NCI-H2196 (cell line): ENCODE measurements around the gene SLC17A9.

Experiments used
- DNase-seq: peaks from one replicate; lab custom pipeline; 2025; ENCODE audit not compliant: unreplicated experiment; lab: John Stamatoyannopoulos, UW

The SLC17A9 gene, protein sequence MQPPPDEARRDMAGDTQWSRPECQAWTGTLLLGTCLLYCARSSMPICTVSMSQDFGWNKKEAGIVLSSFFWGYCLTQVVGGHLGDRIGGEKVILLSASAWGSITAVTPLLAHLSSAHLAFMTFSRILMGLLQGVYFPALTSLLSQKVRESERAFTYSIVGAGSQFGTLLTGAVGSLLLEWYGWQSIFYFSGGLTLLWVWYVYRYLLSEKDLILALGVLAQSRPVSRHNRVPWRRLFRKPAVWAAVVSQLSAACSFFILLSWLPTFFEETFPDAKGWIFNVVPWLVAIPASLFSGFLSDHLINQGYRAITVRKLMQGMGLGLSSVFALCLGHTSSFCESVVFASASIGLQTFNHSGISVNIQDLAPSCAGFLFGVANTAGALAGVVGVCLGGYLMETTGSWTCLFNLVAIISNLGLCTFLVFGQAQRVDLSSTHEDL

DNA sequence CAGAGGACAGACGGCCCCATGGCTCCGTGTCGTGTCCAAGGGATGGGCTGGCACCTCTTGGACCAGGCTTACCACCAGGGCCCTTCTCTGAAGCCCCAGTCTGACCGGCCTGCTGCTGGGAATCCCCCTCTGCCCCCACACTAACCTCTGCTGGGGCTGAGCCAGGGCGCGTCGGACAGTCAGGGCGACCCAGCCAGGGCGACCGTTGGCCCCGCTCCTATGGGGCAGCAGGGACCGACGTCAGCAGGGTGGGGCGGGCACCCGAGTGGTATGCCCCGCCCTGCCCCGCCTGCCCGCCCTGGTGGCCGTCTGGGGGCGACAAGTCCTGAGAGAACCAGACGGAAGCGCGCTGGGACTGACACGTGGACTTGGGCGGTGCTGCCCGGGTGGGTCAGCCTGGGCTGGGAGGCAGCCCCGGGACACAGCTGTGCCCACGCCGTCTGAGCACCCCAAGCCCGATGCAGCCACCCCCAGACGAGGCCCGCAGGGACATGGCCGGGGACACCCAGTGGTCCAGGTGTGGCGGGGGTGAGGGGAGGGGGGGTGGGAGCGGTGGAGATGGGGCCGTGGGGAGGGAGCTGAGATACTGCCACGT, at the start of gene SLC17A9:
Gene SLC17A9 (plus strand): TSS at position 337 of the 595 bp plus-strand sequence. CDS start 122 bp downstream, at position 459.
- DNase-seq = no peak

DNA sequence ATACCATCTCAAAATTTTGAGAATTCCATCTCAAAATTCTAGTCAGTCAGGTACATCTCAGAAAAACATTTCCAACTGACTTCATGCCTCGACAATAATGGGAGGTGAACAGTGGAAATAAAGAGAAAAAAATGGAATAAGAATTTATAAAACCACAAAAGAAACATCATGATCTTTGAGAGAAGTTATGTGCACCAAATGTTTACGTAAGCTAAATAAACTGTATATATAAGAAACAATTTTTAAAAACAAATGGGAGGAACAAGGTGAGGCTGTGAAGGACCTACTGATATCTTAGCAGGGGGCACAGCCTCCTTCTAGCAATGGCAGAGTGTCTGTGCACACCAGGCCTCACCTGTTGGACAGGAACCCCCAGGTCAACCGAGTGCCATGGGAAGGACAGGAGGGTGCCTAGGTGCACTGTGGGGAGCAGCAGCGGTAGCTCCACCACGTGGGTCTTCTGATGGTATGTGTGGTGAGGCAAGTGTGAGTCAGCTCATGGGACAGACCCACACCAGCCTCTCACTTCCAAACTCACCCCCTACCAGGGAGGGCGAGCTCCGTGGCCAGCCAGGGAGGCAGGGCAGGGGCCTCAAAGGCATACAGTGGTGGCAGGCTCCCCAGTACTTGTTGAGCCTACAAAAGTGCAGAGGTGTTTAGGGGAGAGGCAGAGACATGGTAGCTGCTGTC, 49.4 kb upstream of the SLC17A9 start:
- no peak for DNase-seq

DNA sequence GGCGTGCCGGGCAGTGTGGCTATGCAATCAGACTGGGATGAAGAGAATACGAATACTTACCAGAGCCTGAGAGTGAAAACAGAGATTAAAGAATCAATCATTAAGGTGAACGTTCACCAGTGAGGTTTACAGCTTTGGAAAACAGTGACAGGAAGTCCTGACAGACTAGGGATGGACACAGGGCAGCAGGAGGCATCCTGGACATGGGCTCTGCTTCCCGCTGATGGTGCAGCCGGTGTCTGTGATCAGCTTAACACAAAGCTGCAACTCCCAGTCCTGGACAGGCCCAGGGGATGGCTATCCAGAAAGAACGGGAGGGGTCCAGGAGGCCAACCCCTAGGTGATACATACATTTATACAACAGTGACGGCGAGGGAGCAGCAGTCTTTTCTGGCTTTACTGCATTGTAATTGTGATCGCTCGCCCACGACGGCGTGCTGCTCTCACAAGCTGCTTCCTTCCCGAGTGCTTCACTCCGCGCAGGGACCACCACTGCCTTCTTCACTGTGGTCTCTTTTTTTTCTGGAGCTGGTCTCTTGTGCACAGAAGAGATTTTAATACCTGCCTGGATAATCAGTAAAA, 46.9 kb upstream of the SLC17A9 start:
- no peak for DNase-seq

DNA sequence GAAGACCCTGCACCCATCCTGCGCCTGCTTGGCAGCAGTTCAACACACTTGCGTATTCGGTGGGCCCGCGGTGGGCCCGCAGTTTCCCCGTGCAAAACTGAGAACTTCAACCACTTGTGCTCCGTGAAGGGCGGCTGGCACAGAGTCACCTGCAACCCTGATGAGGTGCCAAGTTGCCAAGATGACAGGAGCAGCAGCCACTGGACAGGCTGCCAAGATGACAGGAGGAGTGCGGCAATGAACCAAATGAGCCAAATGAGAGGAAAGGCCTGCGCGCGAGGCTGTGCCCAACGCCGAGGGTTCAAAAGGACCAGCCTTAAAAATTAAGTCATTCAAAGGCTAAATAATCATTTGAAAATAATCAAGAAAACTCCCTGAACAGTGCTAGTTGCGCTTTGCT, 46.3 kb upstream of the SLC17A9 start:
- DNase-seq = no peak

DNA sequence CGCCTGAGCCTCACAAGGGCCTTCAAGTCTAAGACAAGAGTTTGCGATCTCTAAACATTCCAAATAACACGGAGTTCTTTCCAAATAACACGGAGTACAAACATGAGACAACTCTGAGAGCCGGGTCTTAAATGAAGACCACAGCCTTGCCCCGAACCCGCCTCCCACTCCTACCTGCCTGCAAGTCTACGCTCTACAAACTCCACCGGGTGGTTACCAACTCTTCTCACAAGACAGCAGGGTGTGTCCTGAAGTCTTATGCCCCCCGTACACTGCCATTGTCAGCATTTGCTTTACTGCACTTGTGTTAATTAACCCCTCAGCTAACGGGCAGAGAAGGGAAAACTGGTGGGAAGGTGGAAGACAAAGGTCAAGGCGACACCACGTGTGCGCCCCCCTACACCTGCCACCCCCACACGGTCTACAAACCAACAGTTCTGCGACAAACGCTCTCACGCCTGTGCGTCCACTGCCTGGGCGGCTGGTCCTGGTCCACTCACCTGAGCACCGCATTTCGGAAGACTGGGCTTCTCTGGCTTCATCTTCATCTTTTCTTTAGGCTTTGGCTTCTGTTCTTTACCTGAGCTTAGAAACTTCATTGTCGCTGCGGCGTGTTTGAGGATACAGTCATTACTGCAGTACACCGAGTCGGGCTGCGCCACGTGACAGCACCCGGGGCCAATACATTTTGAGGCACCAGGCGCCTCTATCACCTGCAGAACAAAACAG, 45.7 kb upstream of the SLC17A9 start:
- DNase-seq = no peak

DNA sequence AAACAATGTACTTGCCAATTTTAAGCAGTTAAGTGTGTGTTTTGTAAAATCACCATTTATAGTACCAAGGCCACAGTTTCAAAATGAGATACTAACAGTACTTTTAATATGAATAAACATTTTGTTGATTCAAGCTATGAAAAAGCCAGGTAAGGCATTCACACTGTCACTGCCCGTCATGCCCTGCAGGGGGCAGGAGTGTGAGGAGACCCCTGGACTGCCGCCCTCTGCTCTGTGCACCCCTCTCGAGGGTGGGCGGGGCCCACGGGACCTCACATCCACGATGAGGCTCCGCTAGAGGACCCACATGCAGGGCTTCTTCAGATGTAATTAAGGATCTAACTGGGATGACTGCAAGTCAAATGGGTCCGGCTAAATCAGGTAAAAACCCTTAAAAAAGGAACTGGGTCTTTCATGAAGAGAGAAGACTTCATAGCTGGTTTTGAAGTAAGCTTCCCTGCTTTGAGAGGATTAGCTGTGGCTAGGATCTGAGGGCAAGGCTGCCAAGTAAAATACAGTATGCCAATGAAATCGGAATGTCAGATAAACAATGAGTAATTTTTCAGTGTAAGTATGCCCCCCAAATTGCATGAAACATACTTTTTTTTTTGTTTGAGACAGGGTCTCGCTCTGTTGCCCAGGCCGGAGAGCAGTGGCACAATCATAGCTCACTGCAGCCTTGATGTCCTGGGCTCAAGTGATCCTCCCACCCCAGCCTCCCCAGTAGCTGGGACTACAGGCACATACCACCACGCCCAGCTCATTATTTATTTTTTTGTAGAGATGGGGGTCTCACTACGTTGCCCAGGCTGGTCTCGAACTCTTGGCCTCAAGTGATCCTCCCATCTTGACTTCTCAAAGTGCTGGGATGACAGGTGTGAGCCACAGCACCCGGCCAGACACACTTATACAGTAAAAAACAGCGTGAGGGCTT, 44.9 kb upstream of the SLC17A9 start:
- DNase-seq = no peak

DNA sequence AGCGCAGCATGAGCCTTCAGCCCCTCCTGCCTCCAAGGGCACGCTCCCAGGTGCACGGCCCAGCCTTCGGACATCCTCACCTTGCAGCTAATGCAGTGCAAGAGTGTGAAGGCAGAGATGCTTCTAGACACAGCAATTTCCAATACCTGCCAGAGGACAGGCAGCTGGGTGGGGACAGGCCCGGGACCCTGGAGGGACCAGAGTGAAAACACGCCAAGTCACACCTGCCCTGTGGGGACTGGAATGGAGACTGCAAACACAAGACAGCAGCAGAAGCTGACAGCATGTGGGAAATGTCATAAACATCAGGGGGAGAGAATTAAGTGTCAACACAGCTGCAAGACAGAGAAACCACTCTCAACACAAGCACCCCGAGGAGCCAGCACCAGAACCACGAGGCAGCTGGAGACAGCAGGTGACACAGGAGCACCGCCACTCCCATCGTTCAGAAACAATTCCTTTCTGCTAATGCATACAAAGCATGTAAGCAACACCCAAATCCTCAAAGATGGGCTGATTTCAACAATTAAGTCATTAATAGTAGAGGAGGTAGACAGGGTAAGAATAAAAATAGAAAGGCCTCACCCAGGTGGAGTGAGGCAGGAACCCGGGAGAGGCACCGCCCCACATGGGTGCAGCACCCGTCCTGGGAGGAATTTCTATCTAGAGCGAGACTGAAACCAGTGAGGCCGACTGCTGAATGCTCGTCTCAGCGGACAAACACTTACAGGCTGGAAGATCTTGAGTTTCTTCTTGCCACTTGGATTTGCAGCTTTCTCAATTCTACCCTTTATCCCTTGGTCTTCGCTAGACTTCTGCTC, 43.3 kb upstream of the SLC17A9 start:
- DNase-seq = peak; percentile 28

DNA sequence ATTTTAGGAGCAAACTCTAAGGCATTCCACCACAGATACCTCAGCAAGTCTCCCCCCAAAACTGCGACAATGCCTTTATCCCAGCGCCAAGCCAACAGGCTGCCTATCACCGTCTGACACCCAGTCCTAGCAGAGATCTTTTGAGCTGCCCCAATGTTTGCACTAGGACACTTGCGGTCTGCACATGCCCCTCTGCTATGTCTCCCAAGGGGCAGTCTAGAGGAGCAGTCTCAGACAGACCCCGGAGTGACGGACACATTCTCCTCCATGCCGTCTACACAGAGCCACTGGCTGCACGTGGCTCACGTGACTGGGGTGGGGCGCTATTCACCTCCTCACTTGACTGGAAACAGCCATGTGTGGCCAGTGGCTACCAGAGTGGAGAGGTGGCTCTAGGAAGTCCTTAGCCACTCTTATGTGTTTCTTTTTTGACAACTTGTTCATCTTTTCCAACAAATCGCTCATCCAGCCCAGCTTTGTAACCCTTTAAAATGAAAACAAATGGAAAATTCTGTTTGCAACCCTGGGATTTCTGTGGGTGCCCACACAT, 42.2 kb upstream of the SLC17A9 start:
- DNase-seq = no peak

DNA sequence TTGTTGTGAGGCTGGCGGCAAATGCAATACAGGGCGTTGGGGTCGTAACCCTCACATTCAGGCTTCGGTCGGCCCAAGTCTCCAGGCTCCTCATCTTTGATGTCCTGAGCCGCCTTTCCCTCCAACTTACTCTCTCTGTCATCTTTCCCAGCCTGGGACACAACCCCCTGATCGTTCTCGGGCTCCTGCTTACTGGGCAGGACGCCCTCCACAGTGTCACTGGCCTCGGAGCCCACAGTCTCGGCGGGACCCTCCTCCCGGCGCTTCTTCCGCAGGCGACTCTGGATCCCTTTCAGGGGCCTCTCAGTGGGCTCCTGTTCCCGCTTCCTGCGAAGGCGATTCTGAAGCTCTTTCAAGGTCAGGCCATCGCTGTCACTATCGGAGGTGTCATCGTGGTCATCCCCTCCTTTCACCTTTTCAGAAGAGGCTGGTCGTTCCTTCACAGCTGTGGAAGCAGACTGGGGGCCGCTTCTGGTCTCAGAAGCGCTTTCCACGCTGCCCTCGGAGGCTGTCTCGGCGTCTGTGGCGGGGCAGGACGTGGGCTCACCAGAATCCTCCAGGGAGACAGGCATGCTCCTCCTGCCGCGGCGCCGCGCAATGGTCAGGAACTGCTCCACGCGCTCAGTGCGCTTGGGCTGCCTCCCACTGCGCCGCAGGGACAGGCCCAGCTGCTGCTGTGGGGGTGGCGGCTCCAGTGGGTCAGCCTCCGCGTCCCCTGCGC, 41.6 kb upstream of the SLC17A9 start:
- DNase-seq = no peak

DNA sequence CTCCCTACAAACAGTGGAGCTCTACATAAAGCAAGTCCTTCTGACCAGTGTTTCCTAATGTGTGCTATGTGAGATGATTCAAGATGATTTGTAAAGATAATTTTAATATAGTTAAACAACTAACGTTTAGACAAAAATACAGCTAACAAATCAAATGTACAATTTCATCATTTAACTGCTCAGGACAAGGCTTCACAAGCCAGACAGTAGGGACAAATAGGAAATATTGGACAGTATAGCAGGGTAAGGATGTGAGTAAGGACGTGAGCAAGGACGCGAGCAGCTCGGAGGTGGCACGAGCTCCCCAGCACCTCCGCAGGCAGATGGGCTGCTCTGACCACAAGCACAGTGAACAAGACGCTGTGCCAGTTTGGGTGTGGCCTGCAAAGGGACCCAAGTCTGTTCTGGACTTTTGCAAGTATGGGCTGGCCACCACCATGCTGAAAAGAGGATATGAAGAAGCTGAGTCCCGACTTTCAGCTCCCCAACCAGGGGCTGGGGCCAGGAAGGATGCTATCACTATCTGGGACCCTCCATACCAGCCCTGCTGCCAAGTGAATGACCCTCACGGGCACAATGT, 40.7 kb upstream of the SLC17A9 start:
- no peak for DNase-seq

DNA sequence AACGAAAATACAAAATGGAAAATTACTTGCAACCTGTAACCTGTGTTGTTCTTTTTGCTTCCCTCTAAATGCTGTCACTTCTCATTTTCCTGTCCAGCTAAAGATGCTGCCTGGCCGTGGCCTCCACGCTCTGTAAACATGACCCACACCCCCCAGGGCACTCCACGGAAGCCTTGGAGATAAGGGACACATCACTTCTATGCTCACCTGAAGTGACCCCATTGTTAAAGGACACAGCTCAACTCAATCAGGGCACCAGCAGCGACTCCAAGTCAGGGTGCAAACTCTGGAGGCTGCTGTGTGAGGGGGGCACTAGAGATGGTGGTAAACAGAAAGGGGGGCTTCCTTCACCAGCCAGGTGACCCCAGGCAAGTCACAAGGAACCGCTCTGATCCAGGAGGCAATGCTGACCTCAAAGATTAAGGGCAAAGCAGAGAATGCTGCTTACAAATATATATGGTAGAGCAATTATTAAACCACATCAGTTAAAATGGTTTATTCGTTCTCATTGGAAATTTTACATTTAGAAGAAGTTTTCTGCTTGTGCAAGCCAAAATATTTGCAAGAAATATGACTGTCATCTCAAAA, 39.4 kb upstream of the SLC17A9 start:
- no peak for DNase-seq

DNA sequence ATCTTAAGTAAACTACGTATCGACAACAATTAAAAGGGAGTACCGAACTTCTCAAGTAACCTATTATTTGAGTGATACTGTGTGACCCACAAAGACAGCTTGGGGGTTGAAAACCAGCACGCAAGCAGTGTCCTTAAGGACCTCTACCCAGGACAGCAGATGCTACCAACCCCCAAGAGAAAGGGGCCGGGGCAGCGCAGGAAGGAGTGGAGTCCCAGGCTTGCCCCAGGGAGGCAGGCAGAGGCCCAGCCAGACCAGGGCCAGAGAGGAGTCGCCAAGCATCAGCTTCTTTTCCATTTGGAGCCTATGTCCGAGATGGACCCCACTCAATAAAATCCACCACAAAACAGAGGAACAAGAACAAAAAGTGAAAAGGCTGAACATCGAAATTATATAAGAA, 38.1 kb upstream of the SLC17A9 start:
- DNase-seq = no peak

DNA sequence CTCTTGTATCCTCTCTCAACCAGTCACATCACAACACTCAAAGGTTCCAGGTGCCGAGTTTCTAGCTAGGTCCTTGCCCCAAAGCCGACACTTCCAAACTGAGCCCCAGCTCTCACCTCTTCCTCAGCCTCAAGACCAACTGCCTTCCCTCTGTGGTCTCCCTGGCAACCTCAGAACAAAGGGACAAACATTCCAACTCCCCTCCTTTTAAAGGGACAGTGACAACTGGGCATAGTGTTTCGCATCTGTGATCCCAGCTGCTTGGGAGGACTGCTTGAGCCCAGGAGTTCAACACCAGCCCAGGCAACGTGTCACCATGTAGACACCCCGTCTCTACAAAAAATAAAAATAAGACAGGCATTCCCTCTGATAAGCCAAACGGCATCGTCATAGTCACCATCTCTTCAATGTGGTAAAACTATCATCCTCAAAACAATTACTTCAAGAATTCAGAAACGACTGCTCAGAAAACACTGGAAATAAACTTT, 37.5 kb upstream of the SLC17A9 start:
- peak; percentile 72 for DNase-seq

DNA sequence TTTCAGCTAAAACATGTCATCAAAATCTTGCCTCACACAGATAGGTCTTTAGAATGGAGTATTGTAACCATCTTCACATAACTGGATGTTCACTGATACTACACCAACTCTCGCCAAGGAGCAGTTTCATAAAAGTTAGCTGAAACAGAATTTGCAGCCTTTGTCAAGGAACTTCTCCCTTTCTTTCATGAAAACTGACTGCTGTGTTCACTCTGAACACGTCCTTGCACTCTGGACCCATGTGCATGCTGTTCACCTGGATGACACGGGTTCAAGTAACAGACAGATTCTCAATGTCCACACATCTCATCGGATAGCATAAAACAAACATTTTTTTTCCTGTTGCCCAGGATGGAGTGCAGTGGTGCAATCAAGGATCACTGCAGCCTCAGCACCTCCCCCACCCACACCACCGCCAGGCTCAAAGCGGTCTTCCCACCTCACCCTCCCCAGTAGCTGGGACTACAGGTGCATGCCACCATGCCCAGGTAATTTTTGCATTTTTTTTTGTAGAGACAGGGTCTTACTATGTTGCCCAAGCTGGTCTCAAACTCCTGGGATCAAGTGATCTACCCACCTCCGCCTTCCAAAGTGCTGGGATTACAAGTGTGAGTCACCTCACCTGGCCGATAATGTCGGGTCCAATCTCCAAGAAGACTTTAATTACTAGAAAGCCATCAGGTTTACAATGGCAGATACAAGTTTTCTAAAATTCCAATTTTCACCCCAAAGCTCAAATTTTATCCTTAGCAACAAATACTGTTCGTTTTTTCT, 35.6 kb upstream of the SLC17A9 start:
- no peak for DNase-seq

DNA sequence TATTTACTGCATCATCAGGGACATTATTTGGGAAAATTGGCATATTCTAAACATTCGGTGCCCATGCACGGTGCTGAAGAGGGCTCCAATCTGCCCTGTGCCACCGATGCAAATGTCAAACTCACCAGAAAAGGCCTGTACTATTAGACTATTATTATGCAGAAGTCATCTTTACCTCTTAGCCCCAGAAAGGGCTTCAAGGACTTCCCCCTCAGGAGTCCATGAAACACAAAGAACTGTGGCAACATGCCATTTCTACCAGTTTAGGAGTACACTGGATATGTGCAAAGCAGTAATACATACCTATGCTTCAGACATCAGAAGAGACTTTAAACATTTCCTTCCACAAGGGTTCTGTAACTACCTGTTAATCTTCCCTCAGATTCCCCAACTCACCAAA, 34.8 kb upstream of the SLC17A9 start:
- DNase-seq = no peak

DNA sequence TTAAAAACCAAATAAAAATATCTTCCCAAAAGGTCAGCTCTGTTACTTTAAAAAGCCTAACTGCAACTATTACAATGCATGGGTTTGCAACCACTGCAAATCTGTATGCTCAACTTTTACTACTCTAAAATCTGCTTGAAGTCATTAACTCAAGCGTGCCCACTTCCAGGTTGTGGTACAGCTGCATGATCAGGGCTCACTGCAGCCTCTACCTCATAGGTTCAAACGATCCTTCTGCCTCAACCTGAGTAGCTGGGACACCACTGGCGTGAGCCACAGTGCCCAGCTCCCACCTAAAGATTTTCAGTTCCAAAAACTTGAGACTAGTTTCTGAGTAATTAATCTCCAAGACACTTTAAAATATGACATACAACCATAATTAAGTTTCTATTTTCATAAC, 34.4 kb upstream of the SLC17A9 start:
- DNase-seq = no peak

DNA sequence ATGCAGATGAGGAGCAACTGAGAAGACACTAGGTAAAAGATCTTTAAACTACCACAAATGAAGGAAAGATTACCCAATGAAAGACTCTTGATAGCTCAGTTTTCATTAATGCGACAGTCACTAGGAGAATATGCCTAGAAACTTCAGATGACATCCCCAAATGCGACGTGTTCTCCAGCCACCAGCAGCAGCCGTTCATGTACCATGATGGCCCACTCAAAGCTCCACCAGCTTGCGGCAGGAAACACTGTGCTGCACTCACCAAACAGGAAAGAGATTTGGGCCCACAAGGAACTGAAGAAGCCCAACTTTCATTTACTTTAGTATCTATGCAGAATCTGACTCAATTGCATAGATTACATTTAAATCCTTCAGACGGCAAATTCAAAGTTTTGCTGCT, 33.7 kb upstream of the SLC17A9 start:
- DNase-seq = no peak
